ENCODE measurements around the gene CERK.

The CERK gene

DNA sequence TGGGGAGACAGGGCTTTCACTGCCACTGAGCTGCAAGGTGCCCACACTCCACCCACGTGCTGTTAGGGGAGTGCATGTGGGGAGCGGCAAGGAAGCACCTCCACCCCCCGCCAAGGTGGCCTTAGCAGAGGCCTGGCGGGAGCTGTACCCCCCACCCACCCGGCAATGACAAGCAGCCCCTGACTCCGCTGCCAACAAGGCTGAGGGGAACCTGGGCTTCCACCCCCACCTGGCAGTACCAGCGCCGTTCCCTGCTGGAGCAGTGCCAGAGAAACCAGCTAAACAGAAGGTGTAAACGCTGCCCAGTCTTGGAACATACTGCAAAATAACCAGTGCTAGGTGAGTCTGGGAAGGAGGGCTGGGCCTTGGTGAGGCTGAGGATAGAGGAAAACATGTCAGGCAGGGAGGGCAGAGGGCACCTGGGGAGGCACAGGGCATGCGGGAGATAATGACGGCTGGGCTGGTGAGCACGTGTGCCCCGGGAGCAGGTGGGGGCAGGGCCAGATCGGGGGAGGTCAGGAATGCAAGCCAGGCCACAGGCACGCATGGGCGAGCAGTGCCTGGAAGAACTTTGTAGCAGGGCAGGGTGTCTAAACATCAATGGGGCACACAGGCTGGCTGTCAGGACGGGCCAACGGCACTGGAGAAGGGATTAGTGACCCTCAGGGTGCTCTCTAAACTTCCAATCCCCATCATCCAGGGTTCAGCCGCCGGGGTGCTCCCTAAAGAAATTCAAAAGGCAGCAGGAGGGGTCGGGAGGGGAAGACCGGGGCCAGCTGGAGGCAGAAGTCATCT, 6.6 kb downstream of the CERK start:
- no peak for DNase-seq (ENCODE audit: low read depth)

DNA sequence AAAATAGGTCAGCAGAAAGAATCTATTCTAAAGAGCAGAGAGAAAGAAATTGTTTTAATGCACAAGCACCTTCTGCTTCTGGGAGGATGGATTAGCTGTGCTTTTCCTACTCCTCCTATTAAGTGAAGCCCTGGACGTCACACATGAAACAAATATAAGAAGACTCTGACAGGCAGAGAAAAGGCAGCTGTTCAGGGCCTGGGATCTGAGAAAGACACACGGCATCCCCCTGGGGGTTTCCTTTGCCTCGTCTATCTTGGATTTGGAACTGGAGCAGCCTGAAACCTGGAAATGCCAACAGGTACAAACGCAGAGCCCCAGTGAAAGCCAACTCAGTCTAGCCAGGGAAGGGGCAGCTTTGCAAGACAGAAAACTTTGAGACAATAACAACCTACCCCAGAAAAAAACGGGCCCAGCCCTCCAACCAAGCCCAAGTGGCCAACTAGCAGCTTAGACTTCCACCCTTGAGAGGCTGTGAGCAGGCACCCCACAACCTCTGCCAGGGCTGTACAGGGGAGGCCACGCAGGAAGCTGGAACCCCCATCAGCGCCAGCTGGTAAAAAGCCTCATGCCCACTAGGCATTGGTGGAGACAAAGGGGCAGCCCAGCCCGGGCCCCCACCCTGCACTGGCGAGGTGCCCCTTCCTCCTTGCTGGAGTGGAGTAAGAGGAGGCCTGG, 7.3 kb downstream of the CERK start:
- no peak for DNase-seq (ENCODE audit: low read depth)

DNA sequence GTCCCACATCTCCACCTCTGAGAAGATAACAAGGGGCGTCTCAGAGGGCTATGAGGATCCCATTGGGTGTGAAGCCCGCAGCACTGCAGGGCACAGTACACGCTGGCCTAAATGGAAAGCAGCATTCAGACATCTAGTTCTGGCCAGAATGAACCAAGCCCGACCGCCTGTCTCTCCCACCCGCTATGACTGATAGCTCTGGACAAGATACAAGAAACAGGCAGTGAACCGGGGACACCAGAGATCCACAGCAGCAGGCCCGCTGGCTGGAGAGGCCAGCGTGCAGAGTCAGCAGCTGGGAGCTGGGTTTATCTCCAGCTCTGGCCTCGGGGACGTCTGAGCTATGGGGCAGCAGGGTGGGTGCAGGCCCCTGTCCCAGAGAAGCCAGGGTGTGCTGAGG, 9.6 kb downstream of the CERK start:
- no peak for DNase-seq (ENCODE audit: low read depth)

DNA sequence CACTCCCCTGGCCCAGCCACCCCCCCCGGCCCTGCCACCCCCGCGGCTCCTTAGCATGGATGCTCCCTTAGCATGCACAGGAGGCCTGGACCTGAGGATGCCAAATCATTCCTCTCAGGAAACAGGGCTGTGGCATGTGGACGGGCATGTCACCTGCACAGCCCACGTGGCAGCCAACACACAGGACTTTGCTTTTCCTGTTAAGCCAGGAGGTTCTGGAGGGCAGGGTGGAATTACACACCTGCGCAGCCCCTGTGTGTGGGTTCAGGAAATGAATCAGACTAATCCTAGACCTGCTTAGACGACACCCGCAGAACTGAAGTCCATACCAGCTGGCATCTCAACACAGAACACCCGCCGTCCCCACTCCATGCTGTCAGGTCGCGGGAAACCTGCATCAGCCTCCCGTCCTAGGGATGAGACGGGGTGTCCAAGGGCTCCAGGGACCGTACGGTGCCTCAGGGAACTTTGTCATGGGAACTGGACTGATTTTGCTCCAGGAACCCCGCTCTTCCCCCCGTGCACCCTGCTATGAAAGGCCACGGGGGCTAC, 10.2 kb downstream of the CERK start:
- no peak for DNase-seq (ENCODE audit: low read depth)

DNA sequence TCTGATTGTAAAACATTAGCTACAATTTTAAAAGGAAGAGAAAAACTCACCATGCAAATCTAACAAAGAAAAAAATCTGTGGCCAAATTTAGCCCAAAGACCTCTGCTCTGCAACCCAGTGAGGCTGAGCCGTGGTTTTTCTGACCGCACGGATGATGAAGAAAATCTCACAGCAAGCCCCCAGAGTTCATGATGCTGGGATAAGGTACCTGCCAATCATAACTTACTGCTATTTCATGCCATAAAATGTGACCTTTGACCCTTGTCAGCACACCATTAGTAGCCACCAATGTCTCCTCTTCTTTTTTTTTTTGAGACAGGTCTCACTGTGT, 11.1 kb downstream of the CERK start:
- no peak for DNase-seq (ENCODE audit: low read depth)

DNA sequence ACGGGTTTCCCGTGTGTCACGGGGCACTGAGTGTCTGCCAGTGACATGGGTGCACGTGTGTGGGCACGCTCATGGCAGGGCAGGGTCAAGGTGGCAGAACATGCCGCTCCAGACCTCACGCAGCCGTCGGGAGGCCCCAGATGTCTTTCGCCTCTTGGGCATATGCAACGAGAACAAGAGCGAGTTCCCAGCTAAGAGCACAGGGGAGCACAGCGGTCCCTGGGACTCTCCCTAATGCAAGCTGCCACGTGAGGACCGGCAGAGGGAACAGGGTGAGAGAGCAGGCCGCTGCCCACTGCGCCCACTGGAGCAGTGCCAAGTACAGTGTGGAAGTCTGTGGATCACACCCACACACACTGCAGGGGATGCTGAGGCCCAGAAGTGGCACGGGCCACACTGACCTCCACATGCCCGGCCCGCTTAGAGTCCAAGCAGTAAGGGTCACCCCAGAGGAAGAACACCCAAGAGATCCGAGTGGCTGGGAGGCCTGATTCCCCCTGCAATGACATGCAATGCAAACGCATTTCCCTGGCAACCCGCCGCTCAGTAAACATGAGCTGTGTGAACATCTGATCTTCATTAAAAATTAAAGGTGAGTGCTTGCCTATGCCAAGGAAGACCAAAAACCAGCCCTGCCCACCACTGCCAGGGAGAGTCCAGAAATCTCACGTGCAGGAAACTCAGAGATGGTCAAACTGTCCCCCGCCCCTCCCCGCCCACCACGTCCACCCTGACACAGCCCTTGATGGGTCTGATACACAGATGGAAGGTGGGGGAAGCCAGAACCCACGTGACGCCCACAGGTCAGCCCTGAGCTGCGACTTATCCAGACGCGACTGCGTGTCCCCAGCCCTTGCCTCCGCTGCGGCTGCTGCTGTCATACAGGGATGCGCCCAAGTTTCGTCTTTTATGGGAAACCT, 11.7 kb downstream of the CERK start:
- DNase-seq (ENCODE audit: low read depth), result no peak

DNA sequence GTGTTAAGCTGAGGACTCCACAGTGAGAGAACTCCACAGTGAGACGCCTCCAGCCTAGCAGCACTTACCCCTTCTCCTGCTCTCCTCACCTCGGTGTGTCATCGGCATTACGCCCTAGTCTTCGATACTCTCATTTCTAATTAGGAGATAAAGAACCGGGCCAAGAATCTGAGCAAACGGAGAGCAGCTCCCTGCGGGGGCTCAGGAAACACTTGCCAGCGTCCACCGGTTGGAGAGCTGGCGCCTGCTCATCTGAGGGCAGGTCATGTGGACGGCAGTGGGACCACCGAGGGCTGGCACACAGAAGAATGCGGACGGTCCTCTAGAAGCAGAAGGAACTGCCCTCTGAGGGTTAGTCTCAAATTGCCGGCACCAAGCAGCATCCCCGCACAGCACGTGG, 13.0 kb downstream of the CERK start:
- DNase-seq (ENCODE audit: low read depth), result no peak

DNA sequence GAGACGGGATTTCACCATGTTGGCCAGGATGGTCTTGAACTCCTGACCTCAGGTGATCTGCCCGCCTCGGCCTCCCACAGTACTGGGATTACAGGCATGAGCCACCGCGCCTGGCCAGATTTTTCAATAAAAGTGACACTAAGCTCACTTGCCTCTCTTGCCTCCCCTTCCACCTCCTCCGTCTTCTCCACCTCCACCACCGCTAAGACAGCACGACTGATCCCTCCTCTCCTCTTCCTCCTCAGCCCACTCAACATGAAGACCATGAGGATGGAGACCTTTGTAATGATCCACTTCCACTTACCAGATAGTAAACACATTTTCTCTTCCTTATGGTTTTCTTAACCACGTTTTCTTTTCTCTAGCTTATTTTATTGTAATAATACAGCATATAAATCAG, 14.2 kb downstream of the CERK start:
- DNase-seq (ENCODE audit: low read depth), result no peak

DNA sequence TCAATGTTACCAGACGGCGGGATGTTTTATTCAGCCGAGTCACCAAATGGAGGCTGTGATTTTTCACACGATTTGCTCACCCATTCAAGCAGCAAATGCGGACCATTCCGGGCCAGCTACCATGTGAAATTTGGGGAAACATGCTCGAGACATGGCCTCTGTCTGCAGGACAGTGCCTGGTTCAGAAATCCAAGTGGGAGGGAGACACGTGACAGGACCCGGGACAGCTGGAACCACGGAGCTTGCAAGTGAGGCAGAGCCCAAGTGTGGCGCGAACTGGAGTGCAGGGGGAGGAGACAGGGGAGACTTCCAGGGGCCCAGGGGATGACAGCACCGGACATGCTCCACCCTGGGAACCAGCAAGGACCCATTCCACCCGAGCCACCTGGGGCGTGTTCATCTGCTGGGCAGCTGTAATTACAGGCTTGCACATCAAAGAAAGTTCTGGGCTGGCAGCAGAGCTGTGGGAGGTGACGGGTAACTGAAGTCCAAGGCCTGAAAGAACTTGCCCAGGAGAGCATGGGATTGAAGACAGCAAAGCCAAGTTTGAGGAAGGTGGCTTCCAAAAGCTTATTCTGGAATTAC, 16.5 kb downstream of the CERK start:
- no peak for DNase-seq (ENCODE audit: low read depth)

DNA sequence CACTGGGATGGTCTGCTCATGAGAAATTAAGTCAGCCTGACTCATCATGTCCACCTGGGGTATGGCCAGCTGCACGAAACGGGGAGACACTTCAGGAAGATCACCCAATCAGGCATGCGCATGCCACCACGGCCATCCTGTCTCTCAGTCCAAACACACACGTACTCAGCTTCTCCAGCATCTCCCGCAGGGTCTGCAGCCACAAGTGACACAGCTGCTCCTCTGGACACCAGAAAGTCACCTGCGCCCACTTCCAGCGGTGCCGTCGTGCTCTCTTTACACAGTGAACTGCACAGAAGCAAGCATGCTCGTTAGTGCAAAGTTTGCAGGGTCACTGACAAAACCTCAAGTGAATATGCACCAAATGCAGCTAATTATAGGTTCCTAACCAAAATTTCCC, 18.1 kb downstream of the CERK start:
- no peak for DNase-seq (ENCODE audit: low read depth)

DNA sequence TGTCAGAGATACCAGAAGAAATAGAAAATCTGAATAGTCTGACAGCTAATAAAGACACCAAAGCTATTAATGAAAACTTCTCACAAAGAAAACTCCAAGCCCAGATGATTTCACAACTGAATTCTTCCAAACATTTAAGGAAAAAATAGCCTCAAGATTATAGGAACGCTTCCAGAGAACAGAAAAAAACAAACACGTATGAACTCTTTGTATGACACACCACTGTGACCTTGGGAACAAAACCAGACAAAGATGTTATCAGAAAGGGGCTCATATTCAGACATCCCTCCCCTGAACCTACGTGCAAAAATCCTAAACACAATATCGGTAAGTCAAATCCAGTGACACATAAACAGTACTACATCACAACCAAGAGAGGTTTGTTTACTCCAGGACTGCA, 23.5 kb downstream of the CERK start:
- DNase-seq (ENCODE audit: low read depth), result no peak

DNA sequence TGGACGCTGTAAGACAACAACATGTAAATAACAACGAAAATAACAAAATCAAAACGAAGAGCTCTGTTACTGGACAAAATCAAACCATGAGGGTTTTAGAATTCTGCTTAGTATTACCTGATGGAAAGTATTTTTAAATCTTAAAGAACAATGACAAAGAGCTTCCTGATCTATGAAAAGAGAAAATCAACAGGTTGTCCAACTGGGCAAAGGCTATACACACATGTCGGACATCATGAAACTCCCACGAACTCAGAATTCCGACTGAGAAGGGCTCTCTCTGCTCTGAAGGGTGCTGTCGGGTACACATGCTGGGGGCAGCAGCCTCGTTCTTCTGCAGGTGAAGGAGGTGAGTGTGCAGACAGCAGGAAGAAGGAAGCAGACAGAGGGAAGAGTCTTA, 25.8 kb downstream of the CERK start:
- no peak for DNase-seq (ENCODE audit: low read depth)

DNA sequence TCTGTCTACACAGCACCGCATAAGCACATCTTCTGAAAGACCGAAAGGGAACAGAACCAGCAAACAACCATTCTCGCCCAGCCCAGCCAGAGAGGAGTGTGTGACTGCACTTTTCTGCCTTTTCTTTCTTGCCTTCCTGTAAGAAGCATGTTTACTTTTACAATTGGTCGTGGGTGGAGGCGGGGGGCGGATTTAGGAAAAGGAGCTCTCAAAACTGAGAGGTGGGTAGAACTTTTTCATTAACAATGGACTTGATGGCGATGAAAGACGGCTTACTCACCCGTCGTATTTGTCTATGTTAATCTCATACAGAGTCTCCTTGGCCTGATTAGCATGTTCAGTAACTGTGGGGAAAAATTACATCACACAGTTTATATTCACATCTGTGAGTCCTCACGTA, 27.2 kb downstream of the CERK start:
- no peak for DNase-seq (ENCODE audit: low read depth)

DNA sequence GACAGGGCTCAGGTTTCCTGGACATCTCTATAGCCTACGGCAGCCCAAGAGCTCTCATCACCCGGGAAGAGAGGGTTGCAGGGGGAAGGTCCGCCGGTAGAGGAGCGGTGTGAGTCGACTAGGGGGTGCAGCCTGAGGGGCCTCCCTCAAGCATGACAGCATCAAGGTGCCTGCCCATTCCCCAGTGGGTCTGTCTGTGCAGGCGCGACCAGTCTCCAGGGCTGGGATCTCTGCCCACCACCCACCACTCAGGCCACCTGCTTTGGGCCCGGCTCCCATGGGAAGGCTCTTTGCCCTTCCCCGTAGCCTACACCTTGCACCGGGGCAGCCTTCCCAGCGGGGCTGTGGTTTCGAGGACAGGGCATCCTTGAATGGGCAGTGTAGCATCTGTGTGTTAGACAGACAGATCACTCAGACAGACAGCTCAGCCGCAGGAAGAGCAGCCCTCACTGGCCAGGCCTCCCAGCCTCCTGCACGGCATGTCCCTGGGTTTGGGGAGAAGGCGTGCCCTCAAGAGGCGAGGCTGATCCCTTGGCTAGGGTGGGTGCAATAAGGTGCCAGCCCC, 29.2 kb downstream of the CERK start:
- no peak for DNase-seq (ENCODE audit: low read depth)

DNA sequence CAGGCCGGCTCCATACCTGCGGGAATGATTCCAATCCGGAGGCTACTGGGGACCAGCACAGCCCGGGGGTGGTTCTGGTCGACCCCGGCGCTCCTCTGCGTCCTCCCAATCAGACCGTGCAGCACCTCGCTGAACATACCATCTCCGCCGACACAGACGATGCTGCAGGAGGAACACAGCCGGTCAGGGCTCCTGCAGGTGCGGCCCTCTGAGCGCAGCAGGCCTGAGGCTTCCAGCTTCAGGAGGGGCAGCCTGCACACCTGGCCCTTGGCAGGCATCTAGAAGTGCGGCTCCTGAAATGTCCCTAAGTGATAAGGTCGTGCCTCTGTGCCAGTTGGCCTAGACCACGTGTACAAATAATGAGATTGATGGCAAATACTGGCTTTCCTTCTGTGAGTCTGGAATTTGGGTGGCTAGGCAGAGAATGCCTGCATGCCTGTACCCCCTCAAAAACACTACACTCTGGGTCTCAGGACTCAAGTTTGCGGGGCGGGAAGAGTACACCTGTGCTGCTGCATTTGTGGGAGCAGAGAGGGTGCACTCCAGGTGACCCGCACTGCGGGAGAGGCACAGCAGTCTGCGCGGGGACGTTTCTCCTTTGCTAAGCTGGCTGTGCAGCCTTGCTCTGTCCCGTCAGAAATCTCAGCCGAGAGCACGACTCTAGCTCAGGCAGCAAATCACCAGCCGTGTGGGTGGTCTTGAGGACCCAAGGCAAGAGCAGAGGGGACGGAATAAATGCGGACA, 30.1 kb downstream of the CERK start:
- no peak for DNase-seq (ENCODE audit: low read depth)

DNA sequence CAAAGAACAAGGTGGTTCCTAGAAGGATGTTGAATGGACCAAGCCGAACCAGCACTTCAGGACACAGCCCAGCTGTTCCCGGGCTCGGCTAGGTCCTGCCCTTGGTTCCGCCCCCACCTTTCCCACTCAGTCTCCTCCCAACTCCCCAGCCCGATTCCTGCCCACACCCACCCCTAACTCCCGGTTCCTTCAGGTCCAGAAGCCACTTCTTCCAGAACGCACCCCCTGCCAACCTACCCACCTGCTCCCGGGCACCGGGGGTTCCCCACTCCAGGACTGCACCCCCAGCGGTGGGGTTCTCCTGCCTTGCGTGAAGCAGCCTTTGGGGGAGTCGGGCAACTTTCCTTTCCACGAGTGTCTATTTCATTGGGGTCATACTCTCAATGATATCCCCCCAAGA, 30.7 kb downstream of the CERK start:
- DNase-seq (ENCODE audit: low read depth), result no peak

DNA sequence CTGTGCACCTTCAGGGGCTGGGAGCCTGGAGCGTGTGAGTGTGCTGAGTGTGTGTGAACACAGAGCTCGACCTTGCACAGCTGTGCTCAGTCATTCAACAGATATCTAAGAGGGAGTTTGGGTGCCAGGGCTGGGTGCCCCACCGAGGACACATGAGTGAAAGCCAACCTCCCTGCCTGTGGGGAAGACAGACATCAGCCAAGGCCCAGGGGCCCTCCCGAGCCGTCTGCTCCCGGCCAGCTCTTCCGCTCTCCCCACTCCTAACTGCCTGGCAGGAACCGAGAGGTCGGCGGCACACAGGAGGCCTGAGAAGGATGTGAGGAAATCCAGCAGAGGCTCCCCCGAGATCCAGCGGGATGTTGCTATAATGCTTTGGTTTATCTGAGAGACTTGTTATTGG, 32.0 kb downstream of the CERK start:
- DNase-seq (ENCODE audit: low read depth), result no peak

DNA sequence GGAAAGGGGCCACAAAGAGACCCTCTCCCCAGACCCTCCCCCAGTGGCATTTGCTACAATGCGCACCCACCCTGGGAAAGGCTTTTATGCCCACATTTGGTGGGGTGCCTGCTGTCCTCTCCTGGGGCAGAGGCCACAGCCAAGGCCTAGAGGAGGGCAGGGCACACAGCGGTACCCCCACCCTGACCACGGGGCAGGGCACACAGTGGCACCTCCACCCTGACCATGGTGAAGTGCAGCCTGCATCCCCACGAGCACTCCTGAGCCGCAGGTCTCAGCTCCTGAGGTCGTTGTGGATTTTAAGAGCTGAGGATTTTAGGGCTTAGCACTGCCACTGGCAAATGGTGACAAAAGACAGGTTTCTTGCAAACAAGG, 34.1 kb downstream of the CERK start:
- no peak for DNase-seq (ENCODE audit: low read depth)

DNA sequence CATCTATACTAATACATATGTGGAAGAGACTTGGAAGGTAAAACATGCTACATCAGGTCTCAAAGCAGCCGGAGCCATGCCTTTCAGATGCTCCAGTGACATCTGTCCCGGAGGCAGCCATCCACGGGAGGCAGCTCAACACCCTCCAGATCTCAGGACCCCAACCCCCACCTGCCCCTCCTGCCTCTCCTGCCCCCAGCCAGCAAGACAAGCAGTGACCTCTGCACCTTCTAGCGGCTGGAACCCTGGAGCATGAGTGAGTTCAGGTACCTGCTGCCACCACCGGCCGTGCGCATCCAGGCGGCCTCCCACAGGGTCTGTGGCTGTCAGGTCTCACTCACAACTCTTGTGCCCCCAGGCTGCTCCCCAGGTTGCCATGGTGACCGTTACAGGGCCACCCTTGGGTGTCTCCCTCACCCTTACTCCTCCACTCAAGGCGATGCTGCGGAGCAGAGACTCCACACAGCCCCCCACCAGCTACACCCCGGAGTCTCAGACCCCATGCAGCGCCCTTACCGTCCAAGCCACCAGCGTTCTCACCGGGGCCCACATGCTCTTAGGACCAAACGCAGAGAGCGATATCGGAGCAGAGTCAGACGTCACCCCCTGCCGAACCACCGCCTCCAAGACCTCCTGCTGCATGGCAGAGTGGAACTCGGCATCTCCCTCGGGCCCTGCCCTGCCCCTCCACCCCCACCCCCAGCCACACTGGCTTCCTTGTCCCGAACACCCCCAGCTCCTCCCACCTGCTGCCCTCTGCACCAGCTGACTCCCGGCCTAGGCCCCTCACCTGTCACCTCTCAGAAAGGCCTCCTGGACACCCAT, 34.7 kb downstream of the CERK start:
- no peak for DNase-seq (ENCODE audit: low read depth)

DNA sequence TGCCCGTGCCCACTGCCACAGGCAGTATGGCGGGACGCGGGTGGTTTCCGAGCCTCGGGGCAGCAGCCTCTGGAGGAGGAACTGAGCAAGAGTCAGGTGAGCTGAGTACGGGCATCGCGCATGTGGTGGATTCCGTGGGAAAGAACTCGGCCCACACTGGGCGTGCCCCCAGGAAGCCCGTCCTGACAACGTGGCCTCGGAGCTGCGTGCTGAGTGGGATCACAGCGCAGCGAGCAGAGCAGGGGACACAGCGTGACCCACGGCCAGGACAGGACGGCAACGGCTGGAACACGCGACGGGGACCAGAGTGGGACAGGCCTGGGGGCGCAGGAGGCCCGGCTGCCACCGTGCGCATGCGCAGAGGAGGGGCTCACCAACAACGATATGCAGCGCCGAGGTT, 36.8 kb downstream of the CERK start:
- DNase-seq (ENCODE audit: low read depth), result no peak
